Activated CD4-positive, alpha-beta T cell treated with anti-CD3 and anti-CD28 coated beads, Interleukin-2, Interleukin-6, amounts not matched to agents 100 ng/mL and 50 ng/mL, durations not matched to agents 16 hours and 8 hours (primary cell): Measurements from ENCODE around the gene CFAP57.
A peak's percentile ranks its signal among the peaks of the same experiment; 100 is the strongest.
"Not testable (repeated sequence)": the region's sequence is repeated elsewhere in the genome, so short reads cannot be mapped to it uniquely, and the experiment has no call there.

Experiments used
- DNase-seq: peaks from one replicate; pipeline ENCODE4 v3.0.0-alpha.2; 2020

The CFAP57 gene

DNA sequence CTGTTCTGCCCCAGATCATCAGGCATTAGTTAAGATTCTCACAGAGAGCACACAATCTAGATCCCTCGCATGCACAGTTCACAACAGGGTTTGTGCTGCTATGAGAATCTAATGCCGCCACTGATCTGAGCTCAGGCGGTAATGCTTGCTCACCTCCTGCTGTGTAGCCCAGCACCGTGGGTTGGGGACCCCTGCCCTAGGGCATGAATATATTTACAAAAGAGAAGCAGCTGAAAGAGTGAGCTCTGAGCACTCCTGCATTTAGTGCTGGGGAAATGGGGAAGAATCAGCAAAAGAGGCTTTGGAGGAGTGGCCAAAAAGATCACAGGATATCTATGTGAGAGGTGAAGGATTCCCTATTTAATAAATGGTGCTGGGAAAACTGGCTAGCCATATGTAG is 5.6 kb downstream of the CFAP57 start:
- DNase-seq: no peak

DNA sequence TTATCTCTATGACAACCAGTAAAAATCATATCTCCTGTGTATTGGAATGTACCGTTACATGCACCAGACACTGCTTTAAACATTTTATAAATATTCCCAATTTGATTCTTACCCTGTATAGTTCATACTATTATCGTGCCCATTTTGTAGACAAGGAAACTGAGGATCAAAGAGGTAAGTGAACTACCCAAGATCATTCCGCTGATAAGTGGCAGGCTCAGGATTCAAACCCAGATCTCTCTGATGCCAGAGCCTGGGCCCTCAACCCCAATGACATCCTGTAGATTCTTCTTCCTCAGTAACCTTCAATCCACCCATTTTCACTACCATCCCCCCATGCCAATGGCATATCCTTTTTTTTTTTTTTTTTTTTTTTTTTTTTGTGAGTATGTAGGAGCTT is 12.3 kb downstream of the CFAP57 start:
- DNase-seq: no peak

DNA sequence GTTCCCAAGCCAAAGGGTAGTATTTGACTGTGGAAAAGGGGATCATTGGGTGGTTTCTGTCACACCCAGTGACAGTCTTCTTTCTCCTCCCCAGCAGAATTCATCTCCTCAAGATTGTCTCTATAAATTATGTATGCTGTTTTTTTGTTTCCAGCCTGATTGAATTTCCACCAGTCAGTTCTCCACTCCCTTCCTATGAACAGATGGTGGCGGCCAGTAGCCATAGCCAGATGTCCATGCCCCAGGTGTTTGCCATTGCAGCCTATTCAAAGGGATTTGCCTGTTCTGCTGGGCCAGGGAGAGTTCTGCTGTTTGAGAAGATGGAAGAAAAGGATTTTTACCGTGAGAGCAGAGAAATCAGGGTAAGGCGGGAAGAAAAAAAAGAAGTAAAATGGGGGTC is 12.9 kb downstream of the CFAP57 start:
- DNase-seq: no peak

DNA sequence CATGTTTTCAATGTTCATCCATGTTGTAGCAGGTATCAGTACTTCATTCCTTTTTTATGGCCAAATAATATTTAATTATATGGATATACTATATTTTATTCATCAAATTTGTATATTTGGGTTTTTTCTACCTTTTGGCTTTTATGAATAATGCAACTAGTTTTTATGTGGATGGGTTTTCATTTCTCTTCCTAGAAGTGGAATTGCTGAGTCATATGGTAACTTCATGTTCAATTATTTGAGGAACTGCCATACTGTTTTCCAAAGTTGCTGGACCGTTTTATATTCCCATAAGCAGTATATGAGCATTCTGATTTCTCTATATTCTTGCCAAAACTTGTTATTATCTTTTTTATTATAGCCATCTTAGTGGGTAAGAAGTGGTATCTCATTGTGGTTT is 16.0 kb downstream of the CFAP57 start:
- DNase-seq: no peak

DNA sequence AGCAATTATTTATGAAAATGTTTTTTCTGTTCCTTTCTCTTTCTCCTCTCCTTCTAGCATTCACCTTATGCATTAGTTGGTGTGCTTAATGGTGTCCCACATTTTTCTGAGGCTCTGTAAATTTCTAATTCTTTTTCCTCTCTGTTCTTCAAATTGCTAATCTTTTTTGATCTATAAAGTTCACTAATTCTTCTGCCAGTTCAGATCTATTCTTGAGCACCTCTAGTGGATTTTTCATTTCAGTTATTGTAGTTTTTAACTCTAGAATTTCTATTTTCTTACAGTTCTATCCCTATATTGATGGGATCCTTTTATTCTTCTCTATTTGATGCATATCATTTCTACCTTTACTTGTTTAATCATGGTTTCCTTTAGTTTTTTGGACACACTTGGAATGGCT is 22.4 kb downstream of the CFAP57 start:
- no peak for DNase-seq

DNA sequence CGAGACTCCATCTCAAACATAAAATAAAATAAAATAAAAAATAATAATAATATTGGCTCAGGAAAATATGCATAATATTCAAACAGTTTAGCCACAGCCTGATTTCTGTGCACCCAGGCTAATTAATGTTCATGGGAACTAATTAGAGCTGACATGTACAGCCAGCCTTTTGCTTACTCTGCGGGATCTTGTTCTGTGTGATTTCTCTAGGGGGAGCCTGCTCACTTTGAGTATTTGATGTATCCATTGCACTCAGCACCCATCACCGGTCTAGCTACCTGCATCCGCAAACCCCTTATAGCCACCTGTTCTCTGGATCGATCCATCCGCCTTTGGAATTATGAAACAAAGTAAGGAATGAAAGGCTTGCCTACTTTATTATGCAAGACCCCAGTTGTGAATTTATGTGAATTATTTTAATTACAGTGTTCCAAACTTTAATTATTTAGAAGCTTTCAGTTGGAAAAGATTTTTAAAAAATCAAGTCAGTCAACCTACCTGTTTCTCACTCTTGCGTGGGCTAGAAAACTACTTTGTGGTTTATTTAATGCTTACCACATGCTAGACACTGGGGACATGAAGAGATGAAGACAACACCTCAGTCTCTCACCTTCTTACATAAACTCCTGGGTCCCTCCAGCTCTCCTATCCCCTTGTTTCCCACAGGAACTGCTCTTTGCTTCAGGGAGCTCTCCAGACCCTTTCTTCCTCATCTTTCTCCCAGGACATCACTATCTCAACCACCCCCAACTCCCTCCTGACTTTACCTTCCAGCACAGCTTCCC is 25.4 kb downstream of the CFAP57 start:
- DNase-seq: no peak

DNA sequence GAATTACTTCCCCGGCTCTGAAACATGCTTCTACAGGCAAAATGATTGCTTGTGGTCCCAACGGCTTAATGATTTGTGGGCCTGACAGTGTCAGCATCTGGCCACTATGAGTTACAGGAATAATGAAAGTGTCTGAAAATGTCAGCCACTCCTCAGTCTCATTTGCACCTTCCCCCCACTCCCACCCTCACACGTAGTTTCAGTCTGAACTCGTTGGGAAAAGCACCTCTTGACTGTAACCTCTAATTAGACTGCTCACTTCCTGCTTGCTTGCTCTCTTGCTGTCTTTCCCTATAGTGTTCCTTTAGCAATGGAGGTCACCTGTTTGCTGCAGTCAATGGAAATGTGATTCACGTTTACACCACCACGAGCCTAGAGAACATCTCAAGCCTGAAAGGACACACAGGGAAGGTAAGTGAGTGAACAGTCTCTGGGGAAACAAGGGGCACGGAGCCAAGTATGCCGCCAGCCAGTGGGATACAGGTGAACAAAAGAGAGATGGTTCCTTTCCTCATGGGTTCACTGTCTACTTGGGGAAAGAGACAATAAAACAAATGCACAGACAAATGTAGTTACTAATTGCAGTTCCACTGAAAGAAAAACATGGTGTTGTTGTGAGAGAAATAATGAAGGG is 27.1 kb downstream of the CFAP57 start:
- peak; percentile 15 for DNase-seq

DNA sequence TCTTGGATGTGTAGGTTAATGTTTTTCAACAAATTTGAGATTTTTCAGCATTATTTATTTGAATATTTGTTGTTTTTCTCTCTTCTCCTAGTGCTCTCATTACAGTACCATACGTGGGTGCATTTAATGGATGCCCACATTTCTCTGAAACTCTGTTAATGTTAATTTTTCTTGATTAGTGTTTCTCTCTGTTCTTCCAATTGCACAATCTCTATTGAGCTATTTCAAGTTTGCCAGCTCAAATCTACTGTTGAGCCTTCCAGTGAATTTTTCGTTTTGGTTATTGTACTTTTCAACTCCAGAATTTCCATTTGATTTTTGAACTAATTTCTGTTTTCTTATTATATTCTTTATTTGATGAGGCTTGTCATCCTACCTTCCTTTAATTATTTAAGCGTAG is 31.7 kb downstream of the CFAP57 start:
- no peak for DNase-seq

DNA sequence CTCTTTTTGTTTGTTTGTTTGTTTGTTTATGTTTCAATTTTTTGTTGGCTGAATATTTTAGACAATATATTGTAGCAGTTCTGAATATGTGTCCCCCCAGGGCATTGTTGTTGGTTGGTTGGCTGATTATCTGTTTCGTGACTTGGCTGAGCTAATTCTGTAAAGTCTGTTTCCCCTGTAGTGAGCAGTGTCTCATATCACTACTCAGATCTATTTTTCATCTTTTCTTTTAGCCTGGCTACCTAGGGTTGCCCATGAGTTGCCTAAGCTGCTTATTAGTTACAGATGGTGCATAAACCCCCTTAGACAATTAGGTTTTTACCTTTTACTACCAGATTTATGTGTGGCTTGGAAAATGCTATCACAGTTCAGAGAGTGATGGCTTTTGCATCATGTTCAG is 32.3 kb downstream of the CFAP57 start:
- peak; percentile 16 for DNase-seq

DNA sequence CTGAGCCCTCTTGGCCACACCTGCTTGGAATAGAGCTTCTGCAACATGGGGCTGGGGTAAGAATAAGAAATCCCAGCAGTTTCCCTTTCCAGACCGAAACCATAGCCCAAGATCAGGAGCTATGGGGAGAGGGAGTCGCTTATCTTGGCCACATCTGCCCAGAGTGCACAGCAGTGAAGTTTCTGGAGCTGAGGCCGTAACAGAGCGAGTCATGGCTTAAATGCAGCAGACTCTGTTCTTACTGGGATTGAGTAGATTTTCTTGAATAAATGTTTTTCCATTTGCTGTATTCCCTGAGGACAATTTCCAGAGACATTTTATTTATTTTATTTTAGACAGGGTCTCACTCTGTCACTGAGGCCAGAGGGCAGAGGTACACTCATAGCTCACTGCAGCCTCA is 33.5 kb downstream of the CFAP57 start:
- no peak for DNase-seq

DNA sequence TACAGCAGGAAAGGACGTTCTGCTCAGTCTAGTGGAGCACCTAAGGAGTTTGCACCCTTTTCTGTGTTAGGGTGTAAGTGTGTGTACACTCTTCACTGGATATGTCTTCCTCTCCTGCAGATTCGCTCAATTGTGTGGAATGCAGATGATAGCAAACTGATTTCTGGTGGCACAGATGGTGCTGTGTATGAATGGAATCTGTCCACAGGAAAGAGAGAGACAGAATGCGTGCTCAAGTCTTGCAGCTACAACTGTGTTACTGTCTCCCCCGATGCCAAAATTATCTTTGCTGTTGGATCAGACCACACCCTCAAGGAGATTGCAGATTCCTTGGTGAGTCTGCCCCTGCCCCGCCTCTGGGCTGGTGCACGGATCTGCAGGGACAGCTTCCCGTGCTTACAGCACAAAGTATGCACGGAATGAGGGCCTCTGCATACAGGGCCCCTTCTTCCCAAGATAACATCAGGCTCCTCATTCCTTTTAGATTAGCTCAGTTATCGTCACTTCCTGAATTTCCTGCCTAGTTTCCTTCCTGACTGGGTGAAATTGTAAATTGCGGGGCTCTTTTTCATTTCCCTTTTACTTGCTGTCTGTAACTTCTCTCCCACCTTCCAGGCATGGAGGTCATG is 34.6 kb downstream of the CFAP57 start:
- no peak for DNase-seq

DNA sequence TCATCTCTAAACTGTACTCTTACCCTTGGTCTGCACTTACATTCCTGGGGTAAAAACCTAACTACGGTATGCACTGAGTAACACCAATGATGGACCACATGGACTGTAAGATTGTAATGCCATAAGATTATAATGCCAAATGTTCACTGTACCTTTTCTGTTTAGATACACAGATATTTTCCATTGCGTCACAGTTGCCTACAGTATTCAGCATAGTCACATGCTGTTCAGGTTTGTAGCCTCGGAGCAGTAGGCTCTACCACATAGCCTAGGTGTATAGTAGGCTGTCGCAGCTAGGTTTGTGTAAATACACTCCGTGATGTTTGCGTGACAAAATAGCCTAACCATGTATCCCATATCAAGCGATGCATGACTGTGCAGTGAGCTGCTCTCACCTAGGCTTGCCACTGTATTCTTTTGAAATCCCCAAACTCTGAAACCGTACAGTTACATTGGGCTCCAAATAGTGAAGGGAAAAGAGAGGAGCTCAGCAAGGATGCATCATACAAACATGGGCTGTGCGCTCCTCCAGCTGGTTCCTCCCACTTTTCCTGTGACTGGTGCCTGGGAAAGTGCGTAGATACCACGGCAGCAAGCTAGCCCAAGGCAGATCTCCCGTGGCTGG is 35.2 kb downstream of the CFAP57 start:
- no peak for DNase-seq

DNA sequence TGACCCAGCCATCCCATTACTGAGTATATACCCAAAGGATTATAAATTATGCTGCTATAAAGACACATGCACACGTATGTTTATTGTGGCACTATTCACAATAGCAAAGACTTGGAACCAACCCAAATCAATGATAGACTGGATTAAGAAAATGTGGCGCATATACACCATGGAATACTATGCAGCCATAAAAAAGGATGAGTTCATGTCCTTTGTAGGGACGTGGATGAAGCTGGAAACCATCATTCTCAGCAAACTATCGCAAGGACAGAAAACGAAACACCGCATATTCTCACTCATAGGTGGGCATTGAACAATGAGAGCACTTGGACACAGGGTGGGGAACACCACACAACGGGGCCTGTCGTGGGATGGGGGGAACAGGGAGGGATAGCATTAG is 36.1 kb downstream of the CFAP57 start:
- DNase-seq: not testable (repeated sequence)

DNA sequence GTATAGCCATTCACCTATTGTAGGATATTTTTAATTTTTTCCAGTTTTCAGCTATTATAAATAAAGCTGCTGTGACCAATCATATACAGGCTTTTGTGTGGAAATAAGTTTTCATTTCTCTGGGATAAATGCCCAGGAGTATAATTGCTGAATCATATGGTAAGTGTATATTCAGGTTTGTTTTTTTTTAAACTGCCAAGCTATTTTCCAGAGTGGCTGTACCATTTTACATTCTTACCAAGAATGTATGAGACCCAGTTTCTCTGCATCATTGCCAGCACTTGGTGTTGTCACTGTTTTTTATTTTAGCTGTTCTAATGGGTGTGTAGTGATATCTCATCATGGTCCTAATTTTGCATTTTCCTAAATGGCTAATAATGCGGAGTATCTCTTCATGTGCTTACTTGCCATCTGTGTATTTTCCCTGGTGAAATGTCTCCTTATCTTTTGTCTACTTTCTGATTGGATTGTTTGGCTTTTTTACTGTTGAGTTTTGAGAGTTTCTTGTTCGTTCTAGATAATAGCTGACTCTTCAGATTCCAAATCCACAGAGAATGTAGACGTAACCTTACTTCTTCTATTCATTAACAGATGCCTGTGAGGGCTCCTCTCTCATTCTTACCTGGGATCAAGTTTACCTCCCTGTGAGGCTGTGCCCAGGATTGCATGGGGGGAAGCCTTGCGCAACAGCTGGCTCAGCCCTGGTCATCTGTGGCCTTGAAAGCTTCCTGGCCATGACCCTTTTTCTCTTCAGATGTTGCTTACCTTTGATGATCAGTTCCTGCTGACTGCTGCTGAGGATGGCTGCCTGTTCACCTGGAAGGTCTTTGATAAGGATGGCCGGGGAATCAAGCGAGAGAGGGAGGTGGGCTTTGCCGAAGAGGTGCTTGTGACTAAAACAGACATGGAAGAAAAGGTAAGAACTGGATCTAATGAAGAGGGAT is 42.6 kb downstream of the CFAP57 start:
- DNase-seq: no peak

DNA sequence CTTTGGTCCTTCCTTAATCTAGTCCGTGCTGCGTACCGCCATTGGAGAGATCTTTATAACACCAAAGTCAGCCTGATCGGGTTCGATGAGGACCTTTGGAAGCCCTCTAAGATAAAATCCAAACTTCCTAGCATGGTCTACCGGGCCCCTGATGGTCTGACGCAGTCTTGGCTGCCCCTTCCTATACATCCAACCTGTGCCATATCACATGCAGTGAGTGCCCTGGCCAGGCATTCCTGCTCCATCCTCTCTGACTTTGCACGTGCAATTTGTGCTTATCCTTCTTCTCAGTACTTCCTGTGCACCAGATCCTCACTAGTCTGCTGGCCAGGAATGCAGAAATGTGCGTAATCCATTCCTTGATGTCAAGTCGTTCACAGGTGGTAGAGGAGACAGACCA is 45.6 kb downstream of the CFAP57 start:
- DNase-seq: no peak

DNA sequence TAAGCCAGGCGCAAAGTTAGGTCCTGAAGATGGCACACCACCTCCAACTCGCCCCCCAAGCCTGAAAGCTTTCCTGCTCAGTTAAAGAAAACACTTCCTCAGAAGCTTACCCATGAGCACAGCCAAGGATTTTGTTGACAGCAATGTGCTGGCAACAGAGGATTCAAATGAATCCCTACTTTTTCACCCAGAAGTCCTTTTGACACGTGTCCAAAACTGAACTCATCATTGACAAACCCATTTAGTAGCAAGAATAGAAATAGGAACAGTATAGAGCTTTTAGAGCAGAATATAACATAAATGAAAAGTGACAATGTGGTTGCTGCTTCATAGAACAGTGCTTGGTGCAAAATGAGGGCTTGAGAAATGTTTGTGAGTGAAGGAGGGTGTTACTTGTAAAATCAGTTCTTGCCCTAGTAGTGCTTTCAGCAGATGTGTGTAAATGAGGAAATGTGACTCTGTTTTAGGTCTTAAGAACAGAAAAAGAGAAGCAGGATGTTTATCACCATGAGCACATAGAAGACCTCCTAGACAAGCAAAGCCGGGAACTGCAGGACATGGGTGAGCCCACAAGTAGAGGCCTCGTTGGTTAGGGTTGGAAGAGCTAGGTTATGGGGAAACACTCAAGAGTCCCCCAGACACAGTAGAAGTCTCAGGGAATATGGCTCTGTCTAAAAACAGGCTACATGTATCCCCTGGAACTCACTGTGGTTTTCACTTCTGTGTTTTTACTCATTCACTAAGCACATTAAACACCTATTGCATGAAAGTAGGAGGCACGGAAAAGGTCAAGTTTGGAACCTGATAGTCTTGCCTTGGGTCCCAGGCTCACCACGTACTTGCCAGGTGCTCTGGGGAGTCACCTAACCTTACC is 49.0 kb downstream of the CFAP57 start:
- no peak for DNase-seq

DNA sequence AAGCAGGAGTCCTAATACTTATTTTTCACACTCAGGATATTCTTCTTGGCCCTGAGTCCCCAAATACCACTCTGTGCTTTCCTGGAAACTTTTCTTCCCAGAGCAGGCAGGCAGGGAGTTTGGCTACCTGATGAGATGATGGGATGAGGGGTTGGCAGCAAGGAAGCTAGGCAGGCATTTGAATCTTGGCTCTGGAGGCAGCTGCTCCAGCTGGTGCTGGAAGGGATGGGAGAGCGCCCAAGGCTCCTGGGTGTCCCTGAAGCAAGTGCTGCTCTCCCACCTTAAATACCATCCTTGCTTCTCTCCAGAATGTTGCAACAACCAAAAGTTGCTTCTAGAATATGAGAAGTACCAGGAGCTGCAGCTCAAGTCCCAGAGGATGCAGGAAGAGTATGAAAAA is 49.7 kb downstream of the CFAP57 start:
- no peak for DNase-seq

DNA sequence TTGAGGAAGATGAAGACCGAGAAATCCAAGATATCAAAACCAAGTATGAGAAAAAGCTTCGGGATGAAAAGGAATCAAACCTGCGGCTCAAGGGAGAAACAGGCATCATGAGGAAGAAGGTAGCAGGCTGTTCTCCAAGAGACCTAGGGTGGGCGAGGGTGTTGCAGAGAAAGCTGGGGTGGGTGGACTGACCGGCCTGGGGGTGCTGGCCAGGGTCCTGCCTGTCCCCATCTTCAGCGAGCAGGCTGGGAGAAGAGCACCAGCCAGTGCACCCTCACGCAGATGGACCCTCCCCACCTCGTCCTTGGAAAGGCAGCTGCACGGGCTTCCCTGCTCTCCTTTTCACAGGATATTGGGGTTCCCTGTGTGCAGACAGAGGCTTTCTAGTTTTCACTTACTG is 50.7 kb downstream of the CFAP57 start:
- DNase-seq: no peak

DNA sequence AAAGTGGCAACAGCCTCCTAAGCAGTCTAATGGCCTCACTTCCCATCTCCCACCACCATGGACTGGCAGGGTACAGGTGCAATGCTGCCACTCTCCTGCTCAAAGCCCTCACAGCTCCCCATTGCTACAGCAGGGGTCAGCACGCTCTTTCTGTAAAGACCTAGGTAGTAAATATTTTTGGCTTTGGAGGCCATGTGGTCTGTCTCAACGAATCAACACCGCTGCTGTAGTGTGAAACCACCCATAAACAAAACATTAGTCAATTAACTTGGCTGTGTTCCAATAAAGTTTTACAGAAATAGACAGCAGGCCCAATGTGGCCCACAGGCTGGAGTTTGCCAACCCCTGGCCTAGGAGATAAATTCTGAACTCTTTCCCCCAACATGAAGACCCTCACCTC is 53.0 kb downstream of the CFAP57 start:
- no peak for DNase-seq

DNA sequence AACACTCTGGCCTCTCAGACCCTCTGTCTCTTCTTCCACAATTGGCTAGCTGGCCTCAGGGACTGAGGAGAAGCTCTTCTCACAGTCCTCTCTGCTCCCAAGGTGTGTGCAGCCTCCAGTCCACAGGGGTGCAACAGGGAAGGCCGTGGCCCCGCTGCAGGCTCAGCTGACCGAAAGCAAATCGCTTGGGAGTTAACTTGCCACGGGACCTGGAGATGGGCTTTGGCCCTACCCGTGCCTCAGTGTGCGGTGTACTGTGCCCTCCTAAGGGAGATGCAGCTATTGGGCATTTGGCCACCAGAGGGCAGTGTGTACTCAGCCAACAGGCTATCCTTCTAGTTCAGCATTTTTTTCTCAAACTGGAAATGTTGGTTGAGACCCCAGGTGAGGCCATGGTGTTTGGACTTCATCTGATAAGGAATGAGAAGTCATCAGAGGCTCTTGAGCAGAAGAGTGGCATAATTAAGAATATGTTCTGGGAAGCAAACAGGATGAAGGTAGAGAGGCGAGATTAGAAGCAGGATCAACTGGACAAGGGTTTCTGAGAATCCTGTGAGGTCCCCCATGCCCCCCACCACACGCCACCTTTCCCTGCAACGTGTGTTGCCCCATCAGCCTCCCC is 55.1 kb downstream of the CFAP57 start:
- DNase-seq: peak; percentile 85
